ENCODE results near the gene SLC38A7.

The SLC38A7 gene

DNA sequence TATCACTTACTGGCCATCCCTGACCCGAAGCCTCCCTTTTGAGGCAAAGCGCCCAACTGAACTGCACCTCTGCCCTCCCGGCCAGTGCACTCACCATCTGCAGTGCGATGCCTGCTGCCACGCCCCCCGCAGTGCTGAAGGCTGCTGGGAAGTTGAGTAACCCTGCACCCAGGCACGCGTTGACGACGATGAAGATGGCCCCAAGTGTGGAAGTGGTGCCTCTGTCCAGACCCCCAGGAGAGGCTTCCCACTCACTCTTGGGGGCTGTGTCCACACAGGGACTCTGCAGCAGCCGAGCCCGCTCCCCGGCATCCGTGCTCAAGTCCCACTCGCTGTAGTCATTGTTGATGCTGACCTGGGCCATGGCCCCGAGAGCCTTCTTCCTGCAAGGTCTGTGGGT lies 4.8 kb downstream of the SLC38A7 start:
- DNase-seq (ENCODE audit: low read depth): no peak
- TF ChIP-seq, protein P1, sequence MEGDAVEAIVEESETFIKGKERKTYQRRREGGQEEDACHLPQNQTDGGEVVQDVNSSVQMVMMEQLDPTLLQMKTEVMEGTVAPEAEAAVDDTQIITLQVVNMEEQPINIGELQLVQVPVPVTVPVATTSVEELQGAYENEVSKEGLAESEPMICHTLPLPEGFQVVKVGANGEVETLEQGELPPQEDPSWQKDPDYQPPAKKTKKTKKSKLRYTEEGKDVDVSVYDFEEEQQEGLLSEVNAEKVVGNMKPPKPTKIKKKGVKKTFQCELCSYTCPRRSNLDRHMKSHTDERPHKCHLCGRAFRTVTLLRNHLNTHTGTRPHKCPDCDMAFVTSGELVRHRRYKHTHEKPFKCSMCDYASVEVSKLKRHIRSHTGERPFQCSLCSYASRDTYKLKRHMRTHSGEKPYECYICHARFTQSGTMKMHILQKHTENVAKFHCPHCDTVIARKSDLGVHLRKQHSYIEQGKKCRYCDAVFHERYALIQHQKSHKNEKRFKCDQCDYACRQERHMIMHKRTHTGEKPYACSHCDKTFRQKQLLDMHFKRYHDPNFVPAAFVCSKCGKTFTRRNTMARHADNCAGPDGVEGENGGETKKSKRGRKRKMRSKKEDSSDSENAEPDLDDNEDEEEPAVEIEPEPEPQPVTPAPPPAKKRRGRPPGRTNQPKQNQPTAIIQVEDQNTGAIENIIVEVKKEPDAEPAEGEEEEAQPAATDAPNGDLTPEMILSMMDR (conservative IDR thresholded peaks at IDR 0.05; ENCODE audit: control insufficient read depth, insufficient read depth, low read depth, low read length): no peak
- H3K4me3 ChIP-seq (ENCODE audit: control insufficient read depth, low read depth, low read length): no peak overlapping the region

DNA sequence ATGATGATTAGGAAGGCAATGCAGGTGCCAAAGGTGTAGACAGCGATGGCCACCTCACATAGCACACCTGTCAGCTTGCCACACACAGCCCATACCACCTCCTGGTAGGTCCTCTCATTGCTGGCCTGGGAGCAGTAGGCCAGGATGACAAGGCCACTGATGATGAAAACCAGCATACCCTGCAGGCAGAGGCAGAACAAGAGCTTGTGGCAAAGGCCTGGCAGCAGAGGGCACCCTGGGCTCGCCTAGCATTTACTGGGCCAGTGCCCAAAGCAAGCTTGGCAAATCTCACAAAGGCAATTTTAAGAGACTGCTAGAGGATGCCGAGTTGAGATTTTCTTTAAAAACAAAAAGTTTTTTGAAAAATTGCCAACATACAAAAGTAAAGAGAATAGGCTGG lies 5.9 kb downstream of the SLC38A7 start:
- no peak overlapping the region for H3K4me3 ChIP-seq (ENCODE audit: control insufficient read depth, low read depth, low read length)
- no peak for DNase-seq (ENCODE audit: low read depth)
- TF ChIP-seq, protein P1 (conservative IDR thresholded peaks at IDR 0.05; ENCODE audit: control insufficient read depth, insufficient read depth, low read depth, low read length): no peak

DNA sequence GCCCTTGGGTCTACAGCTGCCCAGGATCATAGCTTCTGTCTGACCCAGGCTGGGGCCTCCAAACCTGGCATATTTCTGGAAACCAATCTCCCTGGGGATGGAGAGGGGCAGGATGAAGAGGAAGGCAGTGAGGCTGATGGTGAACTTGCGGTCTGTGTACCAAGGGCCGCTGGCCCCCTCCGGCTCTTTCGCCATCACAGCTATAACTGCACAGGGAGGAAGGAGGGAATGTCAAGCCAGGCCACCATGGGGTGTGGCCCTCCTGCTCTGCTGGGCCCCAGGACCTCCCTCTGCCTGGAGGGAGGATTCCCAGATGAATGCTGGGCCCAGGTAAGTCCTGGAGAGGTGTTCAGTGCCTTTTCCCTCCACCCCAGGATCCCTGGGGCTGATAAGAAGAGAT lies 6.3 kb downstream of the SLC38A7 start:
- TF ChIP-seq, protein P1 (conservative IDR thresholded peaks at IDR 0.05; ENCODE audit: control insufficient read depth, insufficient read depth, low read depth, low read length): no peak
- no peak for DNase-seq (ENCODE audit: low read depth)
- no peak overlapping the region for H3K4me3 ChIP-seq (ENCODE audit: control insufficient read depth, low read depth, low read length)

DNA sequence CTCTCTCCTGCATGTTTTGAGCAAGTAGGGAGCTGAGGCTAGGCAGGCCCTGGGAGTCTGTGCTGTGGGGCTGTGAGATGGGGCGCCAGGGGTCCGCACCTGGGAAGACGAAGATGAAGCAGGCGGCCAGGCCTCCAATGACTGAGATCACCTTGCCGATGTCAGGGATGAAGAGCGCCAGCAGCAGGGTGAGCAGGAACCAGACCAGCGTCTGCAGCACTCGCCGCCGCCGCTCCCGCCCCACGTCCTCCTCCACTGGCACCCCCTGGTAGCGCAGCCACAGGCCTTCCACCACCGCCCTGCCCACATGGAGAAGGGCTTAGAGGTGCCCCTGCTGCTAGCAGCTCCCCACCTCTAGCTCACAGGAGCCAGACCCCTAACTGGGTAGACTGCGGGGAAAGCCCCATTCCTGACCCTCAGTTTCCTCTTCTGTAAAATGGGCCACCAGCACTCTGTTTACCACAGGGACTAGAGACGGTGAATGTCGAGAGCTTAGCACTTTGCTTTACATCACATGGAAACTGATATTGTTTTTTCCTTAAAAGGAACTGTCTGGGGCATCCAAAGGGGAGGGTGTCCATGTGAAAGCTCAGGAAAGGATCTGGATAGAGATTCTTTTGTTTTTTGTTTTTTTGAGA lies 13.5 kb downstream of the SLC38A7 start:
- no peak for DNase-seq (ENCODE audit: low read depth)
- no peak overlapping the region for H3K4me3 ChIP-seq (ENCODE audit: control insufficient read depth, low read depth, low read length)

DNA sequence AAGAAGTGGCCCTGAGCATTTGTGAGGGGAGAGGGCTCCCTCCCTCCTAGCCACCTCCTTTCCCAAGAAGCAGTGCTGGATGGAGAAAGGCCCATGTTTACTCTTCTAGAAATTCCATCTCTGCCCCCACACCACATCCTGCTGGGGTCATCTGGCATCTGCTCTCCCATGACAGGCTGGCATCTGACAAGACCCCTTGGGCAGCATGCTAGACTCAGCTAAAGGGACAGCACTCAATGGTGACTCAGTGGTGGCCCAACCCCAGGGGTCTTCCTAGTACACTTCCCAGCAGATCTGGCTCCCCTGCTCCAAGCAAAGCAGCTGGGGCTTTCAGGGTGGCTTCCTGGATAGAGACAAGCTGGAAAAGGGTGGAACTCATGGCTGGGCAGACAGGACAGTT lies 14.4 kb downstream of the SLC38A7 start:
- TF ChIP-seq, protein P1 (conservative IDR thresholded peaks at IDR 0.05; ENCODE audit: control insufficient read depth, insufficient read depth, low read depth, low read length): no peak
- no peak overlapping the region for H3K4me3 ChIP-seq (ENCODE audit: control insufficient read depth, low read depth, low read length)
- DNase-seq (ENCODE audit: low read depth): no peak

More for the DNA sequence above, 13.5 kb downstream of the SLC38A7 start:
- TF ChIP-seq, protein P1 (conservative IDR thresholded peaks at IDR 0.05; ENCODE audit: control insufficient read depth, insufficient read depth, low read depth, low read length): no peak

DNA sequence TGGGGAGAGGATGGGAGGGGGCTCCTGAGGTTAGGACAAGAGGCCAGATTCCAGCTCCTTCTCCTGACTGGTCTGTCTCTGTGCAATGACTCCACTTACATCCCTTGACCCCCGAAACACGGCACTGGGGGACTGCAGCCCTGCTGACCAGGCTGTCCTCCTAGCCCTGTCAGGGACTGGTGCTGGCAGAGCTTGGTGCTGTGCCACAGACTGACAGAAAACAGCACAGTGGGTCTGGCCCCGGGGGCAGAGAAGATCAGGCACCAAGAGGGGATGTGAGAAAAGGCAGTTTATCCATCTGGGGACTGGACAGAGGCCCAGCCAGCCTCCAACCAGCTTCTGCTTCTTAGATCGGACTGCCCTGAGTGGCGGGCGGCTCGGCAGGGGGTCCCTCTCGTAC lies 19.4 kb downstream of the SLC38A7 start:
- TF ChIP-seq, protein P1 (conservative IDR thresholded peaks at IDR 0.05; ENCODE audit: control insufficient read depth, insufficient read depth, low read depth, low read length): no peak
- H3K4me3 ChIP-seq (ENCODE audit: control insufficient read depth, low read depth, low read length): no peak overlapping the region
- DNase-seq (ENCODE audit: low read depth): no peak
